GM08714 (cell line): ENCODE measurements around the gene MAP3K14.
"Not testable (repeated sequence)": the region's sequence is repeated elsewhere in the genome, so short reads cannot be mapped to it uniquely, and the experiment has no call there.

Experiments
- H3K4me3 ChIP-seq: fragments of 200-500 bp; sonication (Bioruptor generic); 2 replicates; pipeline ENCODE4 v1.5.1; 2014; ENCODE audit warnings: mild to moderate bottlenecking, low read length, inconsistent platforms
- ZNF274 ChIP-seq: IDR thresholded peaks from 2 replicates; pipeline ENCODE4 v1.6.1; 2012; ENCODE audit warnings: mild to moderate bottlenecking, low read depth, low read length

MAP3K14 gene

GRCh38 chr17:45316434-45317110 is at the start of gene MAP3K14:
Gene MAP3K14, minus strand, starts transcription at chr17:45317020. Its CDS starts 26,275 bp downstream, at chr17:45290745.
- no peak for TF ChIP-seq ZNF274

DNA sequence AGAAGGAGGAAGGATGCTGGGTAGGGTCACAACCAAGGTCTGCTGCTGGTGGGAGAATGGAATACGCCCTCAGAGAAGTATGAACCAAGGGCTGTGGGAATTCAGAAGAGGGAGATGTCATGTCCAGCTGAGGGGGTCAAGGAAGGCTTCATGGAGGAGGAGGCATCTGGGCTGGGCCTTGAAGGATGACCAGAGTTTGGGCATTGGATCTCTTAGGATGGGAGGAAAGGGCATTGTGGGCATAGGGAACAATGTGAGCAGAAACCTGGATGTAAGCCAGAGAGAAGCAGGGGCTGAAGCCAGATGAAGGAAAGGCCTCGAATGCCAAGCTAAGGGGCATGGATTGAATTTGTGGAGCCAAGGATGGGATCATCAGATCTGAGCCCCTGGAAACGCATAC is 49.2 kb upstream of the MAP3K14 start:
- no peak overlapping the region for H3K4me3 ChIP-seq
- no peak for TF ChIP-seq ZNF274

More at GRCh38 chr17:45316434-45317110, at the start of gene MAP3K14:
- H3K4me3 ChIP-seq, result peak within 1 kb of the TSS; percentile 71

DNA sequence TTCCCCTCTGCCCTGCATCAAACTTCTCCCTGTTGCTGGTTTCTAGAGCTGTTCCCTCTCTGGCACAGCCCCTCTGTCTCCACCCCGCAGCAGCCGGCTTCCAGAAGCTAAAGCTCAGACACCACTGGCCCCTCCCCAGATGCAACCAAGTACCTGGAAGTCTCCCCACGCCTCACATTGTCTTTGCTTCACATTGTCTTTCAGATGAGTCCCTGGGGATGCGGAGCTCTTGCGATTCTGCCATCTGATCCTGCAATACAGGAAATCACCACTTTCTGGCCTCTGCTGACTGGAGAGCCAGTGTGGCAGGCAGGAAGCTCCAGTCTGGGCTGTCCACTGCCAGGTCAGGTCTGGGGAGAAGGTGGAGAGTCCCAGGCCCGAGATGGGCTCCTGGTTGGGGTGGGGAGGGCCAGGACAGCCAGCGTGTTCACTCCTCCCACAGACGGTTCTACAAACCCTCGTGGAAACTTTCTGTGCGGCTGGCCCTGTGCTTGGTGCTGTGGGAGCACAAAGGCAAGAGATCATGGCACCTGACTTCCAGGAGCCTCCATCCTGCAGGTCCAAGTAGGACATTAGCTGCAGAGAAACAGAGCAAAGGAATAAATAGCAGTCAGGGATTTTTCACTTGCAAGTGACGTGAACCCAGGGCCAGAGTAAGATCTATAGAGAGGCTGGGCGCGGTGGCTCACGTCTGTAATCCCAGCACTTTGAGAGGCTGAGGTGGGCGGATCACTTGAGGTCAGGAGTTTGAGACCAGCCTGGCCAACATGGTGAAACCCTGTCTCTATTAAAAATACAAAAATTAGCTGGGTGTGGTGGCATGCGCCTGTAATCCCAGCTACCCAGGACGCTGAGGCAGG is 47.9 kb upstream of the MAP3K14 start:
- H3K4me3 ChIP-seq, result no peak overlapping the region
- TF ChIP-seq ZNF274, result no peak

GRCh38 chr17:45363498-45363897 is 46.7 kb upstream of the MAP3K14 start:
- H3K4me3 ChIP-seq, result no peak overlapping the region
- no peak for TF ChIP-seq ZNF274

DNA sequence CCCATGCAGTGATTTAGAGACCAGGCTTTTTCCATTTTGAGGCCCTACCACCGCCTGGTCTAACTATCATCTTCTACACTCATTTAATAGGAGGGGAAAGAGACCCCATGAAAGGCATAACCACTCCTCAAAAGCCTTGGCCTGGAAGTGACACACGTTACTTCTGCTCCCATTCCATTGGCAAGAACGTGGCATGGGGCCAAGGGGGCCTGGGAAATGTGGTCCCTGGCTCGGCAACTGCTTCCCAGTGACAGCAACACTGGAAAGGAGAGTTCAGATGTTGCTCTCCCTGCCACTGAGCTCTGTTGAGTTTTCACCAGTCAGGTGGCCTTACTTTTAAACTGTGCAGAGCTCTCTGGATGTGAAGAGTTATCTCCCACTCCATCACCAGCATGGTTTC is 45.2 kb upstream of the MAP3K14 start:
- H3K4me3 ChIP-seq, result no peak overlapping the region
- TF ChIP-seq ZNF274, result no peak

- no peak overlapping the region for H3K4me3 ChIP-seq
- no peak for TF ChIP-seq ZNF274
Measured at GRCh38 chr17:45361451-45361850, 44.6 kb upstream of the MAP3K14 start.

DNA sequence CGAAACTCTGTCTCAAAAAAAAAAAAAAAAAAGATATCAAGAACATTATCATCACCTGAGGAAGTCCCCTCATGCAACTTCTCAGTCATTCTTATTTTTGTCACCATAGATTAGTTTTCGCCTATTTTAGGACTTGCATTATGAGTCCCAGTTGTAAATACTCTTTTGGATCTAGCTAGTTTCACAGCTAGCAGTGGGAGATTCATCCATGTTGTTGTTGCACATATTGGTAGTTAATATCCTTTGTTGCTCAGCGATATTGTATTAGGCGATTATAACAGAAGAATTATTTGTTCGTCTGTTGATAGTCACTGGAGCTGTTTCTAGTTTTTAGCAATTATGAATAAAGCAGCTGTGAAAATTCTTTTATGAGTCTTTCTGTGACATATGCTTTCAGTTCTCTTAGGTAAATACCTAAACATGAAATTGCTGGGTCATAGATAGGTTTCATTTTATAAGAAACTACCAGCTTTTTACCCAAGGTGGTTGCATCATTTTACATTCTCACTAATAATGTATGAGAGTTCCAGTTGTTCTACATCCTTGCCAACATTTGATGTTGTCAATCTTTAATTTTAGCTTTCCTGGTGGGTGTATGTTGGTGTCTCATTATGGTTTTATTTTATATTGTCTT is 40.7 kb upstream of the MAP3K14 start:
- TF ChIP-seq ZNF274, result no peak

DNA sequence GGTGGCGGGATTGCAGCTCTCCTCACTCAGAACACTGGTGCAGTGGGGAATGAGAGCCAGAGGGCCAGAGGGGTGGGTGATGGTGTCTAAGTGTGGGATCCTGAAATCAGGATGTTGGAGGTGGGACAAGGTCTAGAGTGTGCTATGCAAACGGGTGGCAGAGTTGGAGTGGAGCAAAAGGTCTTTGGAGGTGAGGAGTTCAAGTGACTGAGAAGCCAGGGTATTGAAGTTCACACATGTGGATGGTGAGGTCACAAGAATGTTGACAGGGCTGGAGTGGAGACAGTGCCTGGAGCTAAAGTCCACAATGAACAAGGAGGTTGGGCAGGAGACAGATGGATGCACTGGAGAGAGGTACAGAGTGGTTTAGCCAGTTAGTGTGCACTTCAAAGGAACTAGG is 38.3 kb upstream of the MAP3K14 start:
- H3K4me3 ChIP-seq, result no peak overlapping the region
- no peak for TF ChIP-seq ZNF274

More for the DNA sequence above, 40.7 kb upstream of the MAP3K14 start:
- H3K4me3 ChIP-seq, result no peak overlapping the region

DNA sequence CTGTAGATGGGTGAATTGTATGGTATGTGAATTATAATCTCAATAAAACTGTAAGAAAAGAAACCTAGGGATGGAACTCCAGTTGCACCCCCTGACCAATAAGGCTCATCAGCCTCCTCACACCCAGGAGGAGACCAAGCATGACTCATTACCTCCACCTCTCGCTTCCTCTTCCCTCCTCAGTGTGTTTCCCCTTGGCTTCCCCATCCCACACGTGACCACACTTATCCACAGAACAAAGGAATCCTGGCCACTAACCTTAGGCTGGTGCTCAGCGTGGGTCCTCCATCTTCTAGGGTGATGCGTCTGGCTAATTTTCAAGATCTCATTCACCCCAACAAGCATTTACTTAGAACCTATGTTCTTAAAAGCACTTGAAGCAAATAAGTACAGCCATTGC is 36.2 kb upstream of the MAP3K14 start:
- H3K4me3 ChIP-seq, result no peak overlapping the region
- TF ChIP-seq ZNF274, result no peak

DNA sequence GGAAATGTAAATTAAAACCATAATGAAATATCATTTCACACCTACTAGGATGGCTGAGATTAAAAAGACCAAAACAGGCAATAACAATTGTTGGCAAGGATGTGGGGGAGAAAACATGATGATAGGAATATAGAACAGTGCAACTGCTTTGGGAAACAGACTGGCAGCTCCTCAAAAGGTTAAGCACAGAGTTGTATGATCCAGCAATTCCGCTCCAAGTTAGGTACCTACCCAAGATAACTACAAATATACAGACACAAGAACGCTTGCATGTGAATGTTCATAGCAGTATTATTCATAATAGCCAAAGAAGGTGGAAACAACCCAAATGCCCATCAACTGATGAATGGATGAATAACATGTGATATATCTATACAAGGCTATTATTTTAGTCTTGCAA is 35.0 kb upstream of the MAP3K14 start:
- TF ChIP-seq ZNF274, result no peak
- no peak overlapping the region for H3K4me3 ChIP-seq

DNA sequence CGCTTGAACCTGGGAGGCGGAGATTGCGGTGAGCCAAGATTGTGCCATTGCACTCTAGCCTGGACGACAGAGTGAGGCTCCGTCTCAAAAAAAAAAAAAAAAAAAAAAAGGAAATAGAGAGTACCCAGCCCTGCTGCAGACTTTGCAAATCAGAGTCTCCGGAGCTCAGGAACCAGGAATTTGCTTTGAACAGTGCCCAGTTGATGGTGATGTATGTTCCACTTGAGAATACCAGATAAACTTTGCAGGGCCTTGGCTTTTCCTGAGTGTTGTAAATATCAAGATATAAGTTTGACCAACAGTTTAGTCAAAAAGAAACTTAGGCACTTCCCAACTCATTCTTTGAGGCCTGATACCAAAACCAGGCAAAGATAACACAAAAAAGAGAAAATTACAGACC is 30.6 kb upstream of the MAP3K14 start:
- no peak overlapping the region for H3K4me3 ChIP-seq
- TF ChIP-seq ZNF274, result no peak

- TF ChIP-seq ZNF274, result no peak
- H3K4me3 ChIP-seq, result no peak overlapping the region
Measured at GRCh38 chr17:45346216-45347015, 29.6 kb upstream of the MAP3K14 start.

GRCh38 chr17:45345554-45346215 is 28.9 kb upstream of the MAP3K14 start:
- H3K4me3 ChIP-seq, result no peak overlapping the region
- no peak for TF ChIP-seq ZNF274

DNA sequence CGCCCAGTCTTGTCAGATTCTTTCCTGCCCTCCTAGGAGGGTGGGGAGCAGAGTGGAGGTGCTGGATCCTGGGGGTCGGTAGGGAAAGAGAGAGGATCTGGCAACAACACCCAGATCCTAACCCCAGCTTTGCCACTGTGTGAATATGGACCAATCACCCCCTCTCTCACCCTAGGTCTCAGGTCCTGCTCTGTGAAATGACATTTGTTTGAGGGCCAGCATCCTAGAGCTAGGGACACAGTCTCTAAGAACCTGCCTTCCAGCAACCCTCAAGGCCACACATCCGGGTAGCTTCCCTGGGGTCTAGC is 28.4 kb upstream of the MAP3K14 start:
- H3K4me3 ChIP-seq, result no peak overlapping the region
- no peak for TF ChIP-seq ZNF274

DNA sequence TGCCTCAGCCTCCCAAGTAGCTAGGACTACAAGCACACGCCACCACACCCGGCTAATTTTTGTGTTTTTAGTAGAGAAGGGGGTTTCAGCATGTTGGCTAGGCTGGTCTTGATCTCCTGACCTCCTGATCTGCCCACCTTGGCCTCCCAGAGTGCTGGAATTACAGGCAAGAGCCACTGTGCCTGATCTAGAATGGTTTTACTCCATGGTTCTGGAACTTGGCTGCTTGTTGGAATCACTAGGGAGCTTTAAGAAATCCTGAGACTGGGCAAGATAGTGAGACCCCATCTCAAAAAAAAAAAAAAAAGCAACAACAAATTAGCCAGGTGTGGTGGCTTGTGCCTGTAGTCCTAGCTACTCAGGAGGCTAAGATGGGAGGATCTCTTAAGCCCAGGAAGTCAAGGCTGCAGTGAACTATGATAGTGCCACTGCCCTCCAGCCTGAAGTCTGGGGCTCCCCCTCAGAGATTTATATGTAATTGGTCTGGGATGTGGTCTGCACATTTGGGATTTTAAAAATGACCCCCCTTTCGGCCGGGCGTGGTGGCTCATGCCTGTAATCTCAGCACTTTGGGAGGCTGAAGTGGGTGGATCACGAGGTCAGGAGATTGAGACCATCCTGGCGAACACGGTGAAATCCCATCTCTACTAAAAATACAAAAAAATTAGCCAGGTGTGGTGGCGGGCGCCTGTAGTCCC is 27.3 kb upstream of the MAP3K14 start:
- not testable (repeated sequence) for H3K4me3 ChIP-seq
